ENCODE results near the gene ANXA5. TPM values are rescaled to one million over a fixed set of nuclear protein-coding genes. Genes with fewer than 3 reads are reported as not detected.
"Not testable (repeated sequence)": the region's sequence is repeated elsewhere in the genome, so short reads cannot be mapped to it uniquely, and the experiment has no call there.

Gene ANXA5
- polyA plus RNA-seq, 1 experiment, result 591 TPM

- no peak for TF ChIP-seq CTCF (IDR thresholded peaks at IDR 0.05; ENCODE audit: insufficient read depth, low read depth, low read length)
- no peak overlapping the region for H3K4me3 ChIP-seq (ENCODE audit: low read depth, low read length)
- ChIA-PET CTCF (interaction anchor here (0.8 to 5.8 kb wide), 6 partner anchors 38 to 364 kb away, joined by 3 to 59 read pairs (median 13); partner anchors contain the start of gene ANXA5), POLR2A (interaction anchor here (0.7 kb wide), 1 partner anchor 38 kb away, joined by 3 read pairs; no protein-coding TSS in a partner anchor)
- DNase-seq (ENCODE audit: low read depth), result no peak
- no peaks in the 10 kb centered on the region for H3K36me3 ChIP-seq (ENCODE audit: control insufficient read depth, insufficient read depth, low read length)
- no peaks in the 10 kb centered on the region for H3K27me3 ChIP-seq (ENCODE audit: control insufficient read depth, insufficient read depth, low read length)
These were observed 37.8 kb upstream of the ANXA5 start for GRCh38 chr4:121734571-121734970.

DNA sequence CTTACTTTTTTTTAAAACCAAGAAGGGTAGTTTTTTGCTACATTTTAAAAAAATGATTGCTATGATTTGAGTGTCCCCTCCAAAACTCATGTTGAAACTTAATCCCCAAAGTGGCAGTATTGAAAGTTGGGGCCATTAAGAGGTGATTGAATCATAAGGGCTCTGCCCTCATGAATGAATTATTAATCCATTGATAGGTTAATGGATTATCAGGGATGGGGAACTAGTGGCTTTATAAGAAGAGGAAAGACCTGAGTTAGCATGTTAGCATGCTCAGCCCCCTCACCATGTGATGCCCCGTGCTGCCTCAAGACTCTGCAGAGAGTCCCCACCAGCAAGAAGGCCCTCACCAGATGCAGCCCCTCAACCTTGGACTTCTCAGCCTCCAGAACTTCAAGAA lies 37.2 kb upstream of the ANXA5 start:
- CTCF ChIA-PET, result interaction anchor here (0.7 to 4.2 kb wide), 5 partner anchors 37 to 578 kb away, joined by 3 to 25 read pairs (median 13); partner anchors contain the start of gene ANXA5
- POLR2A ChIA-PET, result interaction anchor here (0.7 kb wide), 1 partner anchor 38 kb away, joined by 3 read pairs; no protein-coding TSS in a partner anchor

GRCh38 chr4:121729753-121730152 lies 33.0 kb upstream of the ANXA5 start:
- H3K27me3 ChIP-seq (ENCODE audit: control insufficient read depth, insufficient read depth, low read length); H3K4me3 ChIP-seq (ENCODE audit: low read depth, low read length); POLR2A ChIA-PET; DNase-seq (ENCODE audit: low read depth); H3K36me3 ChIP-seq (ENCODE audit: control insufficient read depth, insufficient read depth, low read length): not testable (repeated sequence)
- CTCF ChIA-PET, result interaction anchor here (1.0 kb wide), 1 partner anchor 33 kb away, joined by 3 read pairs; the partner anchor contains the start of gene ANXA5

More for the DNA sequence above, 37.2 kb upstream of the ANXA5 start:
- DNase-seq (ENCODE audit: low read depth), result no peak
- TF ChIP-seq CTCF (IDR thresholded peaks at IDR 0.05; ENCODE audit: insufficient read depth, low read depth, low read length), result no peak
- Histone ChIP-seq H3K36me3 (ENCODE audit: control insufficient read depth, insufficient read depth, low read length) (no peaks in the 10 kb centered on the region), H3K4me3 (ENCODE audit: low read depth, low read length) (no peak overlapping the region), H3K27me3 (ENCODE audit: control insufficient read depth, insufficient read depth, low read length) (no peaks in the 10 kb centered on the region)

- ChIA-PET CTCF (interaction anchor here (1.0 to 2.3 kb wide), 4 partner anchors 8 to 358 kb away, joined by 3 to 12 read pairs (median 4); partner anchors contain the start of gene ANXA5), POLR2A (interaction anchor here (0.6 kb wide), 1 partner anchor 33 kb away, joined by 3 read pairs; no protein-coding TSS in a partner anchor)
- DNase-seq (ENCODE audit: low read depth), result no peak
- no peaks in the 10 kb centered on the region for H3K27me3 ChIP-seq (ENCODE audit: control insufficient read depth, insufficient read depth, low read length)
- TF ChIP-seq CTCF (IDR thresholded peaks at IDR 0.05; ENCODE audit: insufficient read depth, low read depth, low read length), result no peak
- no peaks in the 10 kb centered on the region for H3K36me3 ChIP-seq (ENCODE audit: control insufficient read depth, insufficient read depth, low read length)
- no peak overlapping the region for H3K4me3 ChIP-seq (ENCODE audit: low read depth, low read length)
These were observed 32.0 kb upstream of the ANXA5 start for GRCh38 chr4:121728798-121729226.

DNA sequence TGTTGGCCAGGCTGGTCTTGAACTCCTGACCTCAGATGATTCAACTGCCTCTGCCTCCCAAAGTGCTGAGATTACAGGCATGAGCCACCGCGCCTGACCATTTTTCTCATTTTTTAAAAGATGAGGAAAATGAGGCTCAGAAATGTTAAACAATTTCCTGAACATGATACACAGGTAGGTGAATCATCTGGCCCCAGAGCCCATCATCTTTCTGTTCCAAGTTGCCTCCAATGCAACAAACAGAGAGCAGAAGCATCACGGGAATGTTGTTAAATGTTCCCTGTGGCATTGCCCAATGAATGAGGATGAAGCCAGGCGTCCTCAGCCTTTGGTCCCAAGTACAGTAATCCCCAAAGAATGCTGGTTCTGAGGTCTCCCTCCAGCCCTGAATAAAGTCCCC lies 31.3 kb upstream of the ANXA5 start:
- TF ChIP-seq CTCF (IDR thresholded peaks at IDR 0.05; ENCODE audit: insufficient read depth, low read depth, low read length), result no peak
- Histone ChIP-seq H3K4me3 (ENCODE audit: low read depth, low read length) (no peak overlapping the region), H3K36me3 (ENCODE audit: control insufficient read depth, insufficient read depth, low read length) (no peaks in the 10 kb centered on the region), H3K27me3 (ENCODE audit: control insufficient read depth, insufficient read depth, low read length) (no peaks in the 10 kb centered on the region)
- no peak for DNase-seq (ENCODE audit: low read depth)
- ChIA-PET POLR2A (interaction anchor here (0.6 kb wide), 1 partner anchor 1728 kb away, joined by 3 read pairs; no protein-coding TSS in a partner anchor), CTCF (interaction anchor here (1.0 to 2.3 kb wide), 5 partner anchors 8 to 357 kb away, joined by 3 to 12 read pairs (median 4); partner anchors contain the start of gene ANXA5)

Data from BJ (cell line).